HG03095 (cell line): ENCODE data around the gene PRKAR2B.
A peak's percentile ranks its signal among the peaks of the same experiment; 100 is the strongest.
"Not testable (repeated sequence)": the region's sequence is repeated elsewhere in the genome, so short reads cannot be mapped to it uniquely, and the experiment has no call there.

Experiments
- ATAC-seq: cut with Tn5 transposase; IDR thresholded peaks from one replicate; pipeline ENCODE4 v1.9.1; 2021; ENCODE audit warnings: moderate library complexity; ENCODE audit not compliant: unreplicated experiment

The PRKAR2B gene

GRCh38 chr7:107151538-107151937 is 107.0 kb downstream of the PRKAR2B start:
- ATAC-seq: no peak

GRCh38 chr7:107152011-107152410 is 107.5 kb downstream of the PRKAR2B start:
- no peak for ATAC-seq

- ATAC-seq: no peak
Observed at GRCh38 chr7:107154826-107155225, 110.3 kb downstream of the PRKAR2B start.

GRCh38 chr7:107155726-107156125 is 111.2 kb downstream of the PRKAR2B start:
- ATAC-seq: not testable (repeated sequence)

GRCh38 chr7:107157091-107157490 is 112.6 kb downstream of the PRKAR2B start:
- ATAC-seq: no peak

GRCh38 chr7:107158028-107158427 is 113.5 kb downstream of the PRKAR2B start:
- no peak for ATAC-seq

- ATAC-seq: no peak
Observed at GRCh38 chr7:107160389-107160788, 115.9 kb downstream of the PRKAR2B start.

DNA sequence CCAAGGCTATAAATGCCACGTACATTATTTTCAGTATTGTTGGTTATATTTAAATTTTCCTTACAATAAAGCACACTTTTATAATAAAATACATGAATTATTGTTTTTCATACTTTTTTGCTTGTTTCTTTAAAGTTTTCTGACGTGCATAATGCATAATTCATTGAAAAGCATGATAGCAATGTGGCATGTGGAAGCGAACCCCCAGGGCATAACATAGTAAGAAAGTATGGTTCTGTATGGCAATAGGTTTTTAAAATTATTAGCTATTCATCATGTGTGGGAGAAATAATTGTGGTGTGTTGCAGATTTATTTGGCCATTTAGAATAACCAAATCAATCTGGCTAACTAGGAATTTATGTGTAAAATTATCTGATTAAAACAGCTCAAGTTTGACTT is 116.9 kb downstream of the PRKAR2B start:
- ATAC-seq: no peak

DNA sequence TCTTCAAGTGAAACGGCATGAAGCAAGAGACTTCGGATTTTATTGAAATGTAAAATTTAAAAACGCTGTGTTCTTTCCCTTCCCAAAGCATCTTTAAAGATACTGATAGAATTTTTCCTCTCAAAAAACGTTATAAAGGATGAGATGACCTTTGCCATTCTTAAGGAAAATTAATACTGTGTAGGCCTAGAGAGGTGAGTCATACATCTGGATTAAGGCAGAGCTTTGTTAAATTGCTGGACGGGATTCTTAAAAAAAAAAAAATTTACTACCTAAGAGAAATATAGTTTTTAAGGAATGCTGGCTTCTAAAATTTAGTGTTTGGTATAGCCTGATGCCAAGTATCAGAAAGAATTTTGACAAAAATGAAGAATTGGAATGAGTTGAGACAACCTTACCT is 118.0 kb downstream of the PRKAR2B start:
- no peak for ATAC-seq

- no peak for ATAC-seq
Observed at GRCh38 chr7:107164092-107164491, 119.6 kb downstream of the PRKAR2B start.

GRCh38 chr7:107165341-107165740 is 120.8 kb downstream of the PRKAR2B start:
- no peak for ATAC-seq

DNA sequence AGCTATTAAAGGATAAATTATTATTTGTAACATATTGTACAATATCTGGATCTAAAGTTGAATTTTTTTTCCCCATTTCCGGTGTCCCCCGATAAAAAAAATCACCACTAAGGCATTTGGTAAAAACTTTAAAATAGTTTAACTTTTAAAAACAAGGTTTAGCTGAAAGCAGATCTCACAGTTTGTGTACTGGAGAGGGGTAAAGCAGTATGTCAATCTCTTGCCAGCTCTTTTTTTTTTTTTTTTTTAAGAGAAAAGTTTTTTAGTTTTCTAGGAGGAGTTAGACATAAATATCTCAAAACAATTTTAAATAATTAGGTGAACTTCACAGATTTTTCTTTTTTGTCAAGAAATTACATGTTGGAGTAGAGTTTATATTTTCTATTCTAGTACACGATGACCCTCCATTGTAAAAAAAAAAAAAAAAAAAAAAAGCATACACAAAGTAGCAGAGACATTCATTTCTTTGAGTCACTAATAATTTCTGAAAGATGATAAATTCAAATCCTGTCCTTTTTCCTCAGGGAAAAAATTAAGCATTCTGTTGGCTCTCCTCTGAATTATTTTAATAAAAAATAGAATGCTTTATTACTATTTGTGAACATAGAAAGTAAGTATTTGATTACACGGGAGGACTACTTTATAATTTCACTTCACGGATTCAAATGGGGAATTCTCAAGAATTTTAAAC is 122.4 kb downstream of the PRKAR2B start:
- ATAC-seq: no peak

GRCh38 chr7:107167483-107168232 is 123.2 kb downstream of the PRKAR2B start:
- no peak for ATAC-seq

DNA sequence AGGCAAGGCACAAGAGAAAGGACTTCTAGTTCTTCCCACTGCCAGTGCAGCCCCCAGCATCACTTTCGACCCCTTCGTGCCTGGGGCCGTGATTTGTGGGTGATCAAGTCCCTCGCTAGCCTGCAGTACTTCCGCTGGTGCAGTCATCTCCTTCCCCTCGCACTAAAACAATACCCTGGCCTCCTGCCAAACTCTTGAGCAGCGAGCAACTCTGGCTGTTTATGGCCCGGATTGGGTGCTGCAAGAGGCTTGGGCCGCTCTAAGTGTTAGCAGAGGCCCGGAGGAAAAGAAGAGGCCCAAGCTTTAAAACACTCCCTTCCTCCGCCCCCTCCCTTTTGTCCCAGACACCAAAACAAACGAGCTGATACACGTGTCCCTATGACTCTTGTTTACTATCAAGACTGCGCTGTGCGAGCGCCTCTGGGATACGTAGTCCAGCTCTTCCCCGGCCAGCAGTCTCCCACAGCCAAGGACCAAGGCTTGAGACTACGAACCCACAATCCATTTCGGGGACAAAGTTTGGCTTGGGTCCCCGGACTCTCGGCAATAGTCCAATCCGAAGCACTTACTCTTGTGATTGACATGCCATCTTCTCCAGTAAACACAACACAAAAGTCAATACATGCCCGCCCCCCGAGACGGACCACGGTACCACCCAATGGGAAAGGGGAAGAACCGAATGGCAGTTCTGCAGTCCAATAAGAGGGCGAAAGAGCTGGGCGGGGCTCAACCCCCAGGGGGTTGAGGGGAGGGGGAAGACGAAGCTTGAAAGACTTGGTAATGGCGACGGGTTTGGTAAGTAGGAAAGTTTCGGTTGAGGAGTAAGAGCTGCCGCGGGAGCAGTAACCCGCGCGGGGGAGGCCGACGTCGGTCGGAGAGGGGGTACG is 124.0 kb downstream of the PRKAR2B start, which contains the start of gene HBP1:
TSS of gene HBP1 (plus strand) at position 771 of the 887 bp plus-strand sequence. CDS start 10,891 bp downstream, outside the sequence.
- ATAC-seq: peak; percentile 87

GRCh38 chr7:107169120-107170050 is 124.9 kb downstream of the PRKAR2B start:
- peak; percentile 24 for ATAC-seq

GRCh38 chr7:107170051-107170915 is 125.8 kb downstream of the PRKAR2B start:
- no peak for ATAC-seq

DNA sequence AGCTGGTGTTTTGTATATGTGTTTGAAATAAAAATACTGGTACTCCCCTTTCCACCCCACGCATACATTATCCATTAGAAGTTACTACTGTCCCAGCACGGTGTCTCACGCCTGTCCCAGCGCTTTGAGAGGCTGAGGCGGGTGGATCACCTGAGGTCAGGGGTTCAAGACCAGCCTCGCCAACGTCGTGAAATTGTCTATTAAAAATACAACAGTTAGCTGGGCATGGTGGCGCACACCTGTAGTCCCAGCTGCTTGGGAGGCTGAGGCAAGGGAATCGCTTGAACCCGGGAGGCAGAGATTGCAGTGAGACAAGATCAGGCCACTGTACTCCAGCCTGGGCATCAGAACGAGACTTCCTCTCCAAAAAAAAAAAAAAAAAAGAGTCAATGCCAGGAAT is 127.0 kb downstream of the PRKAR2B start:
- ATAC-seq: no peak

- no peak for ATAC-seq
Observed at GRCh38 chr7:107172276-107173032, 127.9 kb downstream of the PRKAR2B start.

GRCh38 chr7:107173191-107173590 is 128.7 kb downstream of the PRKAR2B start:
- ATAC-seq: no peak
